K562 (cell line): ENCODE results near the gene ITGAE. TPM values are rescaled to one million over a fixed set of nuclear protein-coding genes. Genes with fewer than 3 reads are reported as not detected.
A peak's percentile ranks its signal among the peaks of the same experiment; 100 is the strongest.

Source experiments
- EWSR1 ChIP-seq: fragments of 450-650 bp; IDR thresholded peaks from 2 replicates; pipeline ENCODE4 v1.6.1; 2018; ENCODE audit warnings: borderline replicate concordance, mild to moderate bottlenecking, low read depth, moderate library complexity; ENCODE audit not compliant: partially characterized antibody
- GATAD2B ChIP-seq: fragments of 450-650 bp; IDR thresholded peaks from 2 replicates; pipeline ENCODE4 v1.6.1; 2017; ENCODE audit warnings: mild to moderate bottlenecking, borderline replicate concordance
- HCFC1 ChIP-seq: IDR thresholded peaks from 2 replicates; pipeline ENCODE4 v1.6.1; 2012; ENCODE audit warnings: low read depth, low read length, improper control_type of control experiment
- L3MBTL2 ChIP-seq: fragments of 450-650 bp; IDR thresholded peaks from 2 replicates; pipeline ENCODE4 v1.6.1; 2016; ENCODE audit warnings: mild to moderate bottlenecking, moderate library complexity
- MTA3 ChIP-seq: fragments of 450-650 bp; formaldehyde crosslinking; IDR thresholded peaks from 2 replicates; pipeline ENCODE4 v1.6.1; 2017; ENCODE audit warnings: mild to moderate bottlenecking, borderline replicate concordance
- NFATC3 ChIP-seq: fragments of 450-650 bp; IDR thresholded peaks from 2 replicates; pipeline ENCODE4 v1.6.1; 2017; ENCODE audit warnings: mild to moderate bottlenecking
- NFE2 ChIP-seq: IDR thresholded peaks from 2 replicates; pipeline ENCODE4 v1.6.1; 2014; ENCODE audit warnings: antibody characterized with exemption, low read depth
- NR2C1 ChIP-seq, 2 experiments: fragments of 450-650 bp; IDR thresholded peaks; 2 replicates each; pipeline ENCODE4 v1.6.1; 2017; ENCODE audit warnings: mild to moderate bottlenecking in 2 of 2, antibody characterized with exemption in 1 of 2, inconsistent platforms in 1 of 2, missing compliant biosample characterization in 1 of 2, missing genetic modification characterization in 1 of 2
- NR3C1 ChIP-seq: sonication (generic); formaldehyde crosslinking; IDR thresholded peaks from 2 replicates; pipeline ENCODE4 v1.8.1; 2022; ENCODE audit warnings: missing genetic modification reagents
- SAFB ChIP-seq: fragments of 200-400 bp; formaldehyde crosslinking; IDR thresholded peaks from 2 replicates; pipeline ENCODE4 v1.6.1; 2017; ENCODE audit warnings: low read depth, low read length, borderline replicate concordance
- SNRNP70 ChIP-seq: fragments of 200-400 bp; formaldehyde crosslinking; optimal IDR thresholded peaks from 2 replicates; pipeline ENCODE3; 2017; ENCODE audit warnings: low read depth, low read length
- SPI1 ChIP-seq: IDR thresholded peaks from 2 replicates; pipeline ENCODE4 v1.6.1; 2011; ENCODE audit warnings: low read depth, low read length, control low read depth, borderline replicate concordance
- SRSF3 ChIP-seq: fragments of 200-400 bp; formaldehyde crosslinking; IDR thresholded peaks from 2 replicates; pipeline ENCODE4 v1.6.1; 2016; ENCODE audit warnings: mild to moderate bottlenecking, low read length, moderate library complexity; ENCODE audit not compliant: insufficient read depth
- STAT5A ChIP-seq: IDR thresholded peaks from 2 replicates; pipeline ENCODE4 v1.6.1; 2012; ENCODE audit warnings: low read length, inconsistent platforms, borderline replicate concordance
- TCF7 ChIP-seq: sonication (generic); IDR thresholded peaks from 2 replicates; pipeline ENCODE4 v1.6.1; 2016; ENCODE audit warnings: antibody characterized with exemption, borderline replicate concordance
- ZBTB1 ChIP-seq: sonication (generic); formaldehyde crosslinking; IDR thresholded peaks from 2 replicates; pipeline ENCODE4 v1.8.1; 2023; ENCODE audit warnings: missing genetic modification reagents, low read depth, mild to moderate bottlenecking, borderline replicate concordance
- ZC3H8 ChIP-seq: fragments of 450-650 bp; IDR thresholded peaks from 2 replicates; pipeline ENCODE4 v1.6.1; 2017
- ZNF3 ChIP-seq: fragments of 250-450 bp; sonication (Bioruptor Pico); IDR thresholded peaks from 2 replicates; pipeline ENCODE4 v1.5.0; 2021; ENCODE audit warnings: mild to moderate bottlenecking, moderate library complexity
- ZNF444 ChIP-seq: fragments of 250-450 bp; sonication (Bioruptor Pico); IDR thresholded peaks from 2 replicates; pipeline ENCODE4 v1.4.0; 2020; ENCODE audit warnings: mild to moderate bottlenecking, moderate library complexity
- polyA plus RNA-seq, 8 experiments: library from polyadenylated mRNA; depleted of rRNA in 4 of 8; stranded (reverse) in 5 of 8; unstranded in 3 of 8; fragments of >200 nt; fragmentation: Nextera tagmentation in 2 of 8; fragmentation: Illumina TruSeq in 1 of 8; extraction: Ambion mirVana in 2 of 8; extraction: Trizol in 1 of 8; gene quantifications; 2 replicates each; pipeline versions ENCODE4 v1.2.1 to v1.2.3, GENCODE V29; 2011 to 2014; ENCODE audit warnings: inconsistent platforms in 1 of 8, missing spikeins in 1 of 8
- total RNA-seq, 7 experiments: library from RNA; depleted of rRNA in 6 of 7; stranded (reverse); fragments of >200 nt in 6 of 7; fragmentation: Illumina TruSeq in 2 of 7; extraction: Trizol in 2 of 7; gene quantifications; 2 replicates each; pipeline versions ENCODE4 v1.2.1 to v1.2.3, GENCODE V29; 2011 to 2021; ENCODE audit warnings: low replicate concordance in 1 of 7
- TF ChIP-seq, protein P1 (sequence below): fragments of 450-650 bp; IDR thresholded peaks from 2 replicates; pipeline ENCODE4 v1.6.1; 2017; ENCODE audit warnings: mild to moderate bottlenecking, moderate library complexity
- TF ChIP-seq, protein P2 (sequence below): IDR thresholded peaks from 3 replicates; pipeline ENCODE4 v1.6.1; 2011; ENCODE audit warnings: borderline replicate concordance, mild to moderate bottlenecking; ENCODE audit not compliant: insufficient read length, insufficient read depth
- TF ChIP-seq, protein P3 (sequence below): fragments of 200-400 bp; formaldehyde crosslinking; IDR thresholded peaks from 2 replicates; pipeline ENCODE4 v1.6.1; 2017; ENCODE audit warnings: mild to moderate bottlenecking, low read depth, low read length, moderate library complexity
- TF ChIP-seq, protein P4 (sequence below): fragments of 200-800 bp; sonication (Bioruptor generic); IDR thresholded peaks from 2 replicates; pipeline ENCODE4 v1.6.1; 2017; ENCODE audit warnings: missing genetic modification characterization, missing compliant biosample characterization

ITGAE gene
- total and polyA plus RNA-seq, 9 of the 15 experiments (the other 6 are each of a cell fraction or from before 2014, with no cell fraction given): 14.8 to 160 (median 27.0) TPM

DNA sequence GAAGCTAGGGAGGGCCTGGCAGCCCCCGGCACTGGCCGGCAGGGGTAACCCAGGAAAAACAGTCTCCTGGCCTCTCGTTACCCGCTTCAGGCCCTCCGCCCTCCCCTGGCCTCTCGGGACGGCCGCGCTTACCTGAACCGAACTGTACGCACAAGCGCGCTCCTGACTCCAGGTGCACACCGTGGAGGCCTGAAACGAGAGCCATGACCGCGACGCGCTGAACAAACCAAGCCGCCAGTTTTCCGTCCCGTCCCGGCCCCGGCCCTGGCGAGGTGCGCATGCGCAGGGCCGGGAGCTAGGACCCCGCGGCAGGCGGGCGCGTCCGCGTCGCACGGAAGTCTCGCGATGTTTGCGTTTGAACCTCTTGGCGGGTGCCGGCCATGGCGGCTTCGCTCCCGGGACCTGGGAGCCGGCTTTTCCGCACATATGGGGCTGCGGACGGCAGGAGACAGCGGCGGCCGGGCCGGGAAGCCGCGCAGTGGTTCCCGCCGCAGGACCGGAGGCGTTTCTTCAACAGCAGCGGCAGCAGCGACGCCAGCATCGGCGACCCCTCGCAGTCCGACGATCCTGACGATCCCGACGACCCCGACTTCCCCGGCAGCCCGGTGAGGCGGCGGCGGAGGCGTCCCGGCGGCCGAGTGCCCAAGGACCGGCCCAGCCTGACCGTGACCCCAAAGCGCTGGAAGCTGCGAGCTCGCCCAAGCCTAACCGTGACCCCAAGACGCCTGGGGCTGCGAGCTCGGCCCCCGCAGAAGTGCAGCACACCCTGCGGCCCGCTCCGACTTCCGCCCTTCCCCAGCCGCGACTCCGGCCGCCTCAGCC, 77.2 kb downstream of the ITGAE start, which contains the start of gene HASPIN (continued):
- TF ChIP-seq L3MBTL2 (peak; percentile 80), ZNF444 (no peak), STAT5A (no peak), GATAD2B (no peak), ZNF3 (CRISPR knock-in tag) (no peak), ZBTB1 (CRISPR knock-in tag) (peak; percentile 53; the same call in 1 of the 2 replicates), ZC3H8 (no peak), MTA3 (peak; percentile 58; the same call in 1 of the 2 replicates), NR3C1 (no peak), EWSR1 (no peak), SRSF3 (no peak), SNRNP70 (no peak), SPI1 (no peak; the same call in 1 of the 2 replicates), SAFB (no peak), NFE2 (no peak), NFATC3 (no peak), TCF7 (no peak), HCFC1 (peak; percentile 70), NR2C1 (IDR thresholded peaks at IDR 0.05) (no peak), NR2C1 (tag; IDR thresholded peaks at IDR 0.05) (no peak)
- TF ChIP-seq, protein P1, sequence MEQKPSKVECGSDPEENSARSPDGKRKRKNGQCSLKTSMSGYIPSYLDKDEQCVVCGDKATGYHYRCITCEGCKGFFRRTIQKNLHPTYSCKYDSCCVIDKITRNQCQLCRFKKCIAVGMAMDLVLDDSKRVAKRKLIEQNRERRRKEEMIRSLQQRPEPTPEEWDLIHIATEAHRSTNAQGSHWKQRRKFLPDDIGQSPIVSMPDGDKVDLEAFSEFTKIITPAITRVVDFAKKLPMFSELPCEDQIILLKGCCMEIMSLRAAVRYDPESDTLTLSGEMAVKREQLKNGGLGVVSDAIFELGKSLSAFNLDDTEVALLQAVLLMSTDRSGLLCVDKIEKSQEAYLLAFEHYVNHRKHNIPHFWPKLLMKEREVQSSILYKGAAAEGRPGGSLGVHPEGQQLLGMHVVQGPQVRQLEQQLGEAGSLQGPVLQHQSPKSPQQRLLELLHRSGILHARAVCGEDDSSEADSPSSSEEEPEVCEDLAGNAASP: no peak
- TF ChIP-seq, protein P2, sequence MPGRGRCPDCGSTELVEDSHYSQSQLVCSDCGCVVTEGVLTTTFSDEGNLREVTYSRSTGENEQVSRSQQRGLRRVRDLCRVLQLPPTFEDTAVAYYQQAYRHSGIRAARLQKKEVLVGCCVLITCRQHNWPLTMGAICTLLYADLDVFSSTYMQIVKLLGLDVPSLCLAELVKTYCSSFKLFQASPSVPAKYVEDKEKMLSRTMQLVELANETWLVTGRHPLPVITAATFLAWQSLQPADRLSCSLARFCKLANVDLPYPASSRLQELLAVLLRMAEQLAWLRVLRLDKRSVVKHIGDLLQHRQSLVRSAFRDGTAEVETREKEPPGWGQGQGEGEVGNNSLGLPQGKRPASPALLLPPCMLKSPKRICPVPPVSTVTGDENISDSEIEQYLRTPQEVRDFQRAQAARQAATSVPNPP: no peak
- TF ChIP-seq, protein P3, sequence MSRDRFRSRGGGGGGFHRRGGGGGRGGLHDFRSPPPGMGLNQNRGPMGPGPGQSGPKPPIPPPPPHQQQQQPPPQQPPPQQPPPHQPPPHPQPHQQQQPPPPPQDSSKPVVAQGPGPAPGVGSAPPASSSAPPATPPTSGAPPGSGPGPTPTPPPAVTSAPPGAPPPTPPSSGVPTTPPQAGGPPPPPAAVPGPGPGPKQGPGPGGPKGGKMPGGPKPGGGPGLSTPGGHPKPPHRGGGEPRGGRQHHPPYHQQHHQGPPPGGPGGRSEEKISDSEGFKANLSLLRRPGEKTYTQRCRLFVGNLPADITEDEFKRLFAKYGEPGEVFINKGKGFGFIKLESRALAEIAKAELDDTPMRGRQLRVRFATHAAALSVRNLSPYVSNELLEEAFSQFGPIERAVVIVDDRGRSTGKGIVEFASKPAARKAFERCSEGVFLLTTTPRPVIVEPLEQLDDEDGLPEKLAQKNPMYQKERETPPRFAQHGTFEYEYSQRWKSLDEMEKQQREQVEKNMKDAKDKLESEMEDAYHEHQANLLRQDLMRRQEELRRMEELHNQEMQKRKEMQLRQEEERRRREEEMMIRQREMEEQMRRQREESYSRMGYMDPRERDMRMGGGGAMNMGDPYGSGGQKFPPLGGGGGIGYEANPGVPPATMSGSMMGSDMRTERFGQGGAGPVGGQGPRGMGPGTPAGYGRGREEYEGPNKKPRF: no peak
- TF ChIP-seq, protein P4, sequence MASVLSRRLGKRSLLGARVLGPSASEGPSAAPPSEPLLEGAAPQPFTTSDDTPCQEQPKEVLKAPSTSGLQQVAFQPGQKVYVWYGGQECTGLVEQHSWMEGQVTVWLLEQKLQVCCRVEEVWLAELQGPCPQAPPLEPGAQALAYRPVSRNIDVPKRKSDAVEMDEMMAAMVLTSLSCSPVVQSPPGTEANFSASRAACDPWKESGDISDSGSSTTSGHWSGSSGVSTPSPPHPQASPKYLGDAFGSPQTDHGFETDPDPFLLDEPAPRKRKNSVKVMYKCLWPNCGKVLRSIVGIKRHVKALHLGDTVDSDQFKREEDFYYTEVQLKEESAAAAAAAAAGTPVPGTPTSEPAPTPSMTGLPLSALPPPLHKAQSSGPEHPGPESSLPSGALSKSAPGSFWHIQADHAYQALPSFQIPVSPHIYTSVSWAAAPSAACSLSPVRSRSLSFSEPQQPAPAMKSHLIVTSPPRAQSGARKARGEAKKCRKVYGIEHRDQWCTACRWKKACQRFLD (CRISPR knock-in tag): peak; percentile 84; the same call in 1 of the 2 replicates
